ENCODE data around the gene OVAAL. TPM values are rescaled to one million over a fixed set of nuclear protein-coding genes. Genes with fewer than 3 reads are reported as not detected.

The OVAAL gene
- total RNA-seq, 1 donor from 2014 or later, result 5.3 TPM

DNA sequence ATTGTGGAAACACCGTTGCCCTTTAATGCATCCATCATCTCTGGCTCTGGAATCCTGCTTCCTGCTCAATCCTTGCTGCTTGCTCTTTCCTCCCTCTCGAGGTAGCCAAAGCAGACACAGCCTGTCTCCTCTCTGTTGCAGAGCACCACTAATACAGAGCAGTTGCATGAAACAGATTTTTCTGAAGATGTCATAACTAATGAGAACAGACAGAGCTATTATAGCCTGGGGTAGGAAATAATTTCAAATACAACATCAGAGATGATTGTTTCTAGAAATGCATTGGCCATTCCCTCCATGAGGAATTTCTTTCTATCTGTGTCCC lies 33.1 kb upstream of the OVAAL start:
- no peaks in the 10 kb centered on the region for H3K9me3 ChIP-seq (replicated peaks)
- H3K36me3 ChIP-seq, result no peaks in the 10 kb centered on the region
- H3K27me3 ChIP-seq (ENCODE audit: low read depth), result no peaks in the 10 kb centered on the region
- intact Hi-C loops (cut with micrococcal nuclease), result no loop called here
- DNase-seq, result no peak
- H3K4me1 ChIP-seq, result peaks cover 66% of the 10 kb centered on the region
- H3K4me3 ChIP-seq, result no peak overlapping the region
- H3K27ac ChIP-seq (replicated peaks), result peak overlapping the region; percentile 41
- TF ChIP-seq, protein P1, sequence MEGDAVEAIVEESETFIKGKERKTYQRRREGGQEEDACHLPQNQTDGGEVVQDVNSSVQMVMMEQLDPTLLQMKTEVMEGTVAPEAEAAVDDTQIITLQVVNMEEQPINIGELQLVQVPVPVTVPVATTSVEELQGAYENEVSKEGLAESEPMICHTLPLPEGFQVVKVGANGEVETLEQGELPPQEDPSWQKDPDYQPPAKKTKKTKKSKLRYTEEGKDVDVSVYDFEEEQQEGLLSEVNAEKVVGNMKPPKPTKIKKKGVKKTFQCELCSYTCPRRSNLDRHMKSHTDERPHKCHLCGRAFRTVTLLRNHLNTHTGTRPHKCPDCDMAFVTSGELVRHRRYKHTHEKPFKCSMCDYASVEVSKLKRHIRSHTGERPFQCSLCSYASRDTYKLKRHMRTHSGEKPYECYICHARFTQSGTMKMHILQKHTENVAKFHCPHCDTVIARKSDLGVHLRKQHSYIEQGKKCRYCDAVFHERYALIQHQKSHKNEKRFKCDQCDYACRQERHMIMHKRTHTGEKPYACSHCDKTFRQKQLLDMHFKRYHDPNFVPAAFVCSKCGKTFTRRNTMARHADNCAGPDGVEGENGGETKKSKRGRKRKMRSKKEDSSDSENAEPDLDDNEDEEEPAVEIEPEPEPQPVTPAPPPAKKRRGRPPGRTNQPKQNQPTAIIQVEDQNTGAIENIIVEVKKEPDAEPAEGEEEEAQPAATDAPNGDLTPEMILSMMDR (IDR thresholded peaks at IDR 0.05; ENCODE audit: borderline replicate concordance), result no peak

DNA sequence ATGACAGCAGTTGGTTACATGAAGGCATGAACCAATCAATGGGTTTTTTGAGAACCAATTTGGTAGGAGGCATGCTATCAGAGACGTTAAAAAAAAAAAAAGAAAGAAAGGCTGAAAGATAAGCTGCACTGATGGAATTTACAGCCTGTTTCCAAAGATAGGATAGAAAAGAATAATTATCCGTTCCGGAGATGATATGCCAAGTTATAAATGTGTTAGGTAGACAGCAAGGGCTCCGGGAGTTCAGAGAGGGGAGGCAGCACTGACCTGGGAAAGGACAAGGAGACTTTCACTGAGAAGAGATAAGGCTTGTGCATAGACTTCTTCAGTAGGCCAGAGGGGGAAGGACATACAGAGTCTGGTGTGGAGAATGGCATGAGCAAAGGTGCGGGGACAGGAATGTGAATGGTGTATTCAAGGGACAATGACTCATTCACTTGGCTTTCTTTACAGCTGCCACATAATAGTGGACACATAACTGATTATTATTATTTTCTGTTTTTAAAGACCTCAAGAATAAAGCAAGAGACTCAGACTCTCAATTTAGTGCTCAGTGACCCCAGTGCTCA lies 31.6 kb upstream of the OVAAL start:
- no peaks in the 10 kb centered on the region for H3K27me3 ChIP-seq (ENCODE audit: low read depth)
- intact Hi-C loops (cut with micrococcal nuclease), result no loop called here
- H3K36me3 ChIP-seq, result no peaks in the 10 kb centered on the region
- no peak for DNase-seq
- peaks cover 56% of the 10 kb centered on the region for H3K4me1 ChIP-seq
- TF ChIP-seq, protein P1 (IDR thresholded peaks at IDR 0.05; ENCODE audit: borderline replicate concordance), result no peak
- no peak overlapping the region for H3K27ac ChIP-seq (replicated peaks)
- H3K4me3 ChIP-seq, result no peak overlapping the region
- no peaks in the 10 kb centered on the region for H3K9me3 ChIP-seq (replicated peaks)

DNA sequence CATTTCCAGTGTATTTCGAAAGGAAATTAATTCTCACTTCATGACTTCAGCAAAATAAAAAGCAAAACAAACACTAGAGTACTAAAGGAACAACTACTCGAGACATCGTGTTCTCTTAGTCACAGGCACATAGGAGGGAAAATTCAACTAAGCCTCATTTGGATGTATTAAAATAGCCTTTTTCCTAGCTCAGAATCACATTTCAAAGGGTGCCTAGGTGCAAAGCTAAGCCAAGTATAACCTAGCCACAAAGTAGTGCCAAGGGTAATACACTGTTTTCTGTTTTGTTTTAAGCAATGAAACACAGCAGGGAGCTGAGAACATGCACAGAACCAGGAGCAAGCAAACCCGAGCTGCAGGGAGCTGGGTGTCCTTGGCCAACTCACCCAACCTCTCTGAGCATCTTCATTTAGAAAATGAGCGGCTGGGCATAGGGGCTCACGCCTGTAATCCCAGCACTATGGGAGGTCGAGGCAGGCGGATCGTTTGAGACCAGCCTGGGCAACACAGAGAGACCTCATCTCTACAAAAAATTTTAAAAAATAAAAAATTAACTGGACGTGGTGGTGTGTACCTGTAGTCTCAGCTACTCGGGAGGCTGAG lies 29.8 kb upstream of the OVAAL start:
- no peaks in the 10 kb centered on the region for H3K9me3 ChIP-seq (replicated peaks)
- intact Hi-C loops (cut with micrococcal nuclease), result no loop called here
- peaks cover 61% of the 10 kb centered on the region for H3K4me1 ChIP-seq
- TF ChIP-seq, protein P1 (IDR thresholded peaks at IDR 0.05; ENCODE audit: borderline replicate concordance), result no peak
- H3K27me3 ChIP-seq (ENCODE audit: low read depth), result no peaks in the 10 kb centered on the region
- H3K36me3 ChIP-seq, result no peaks in the 10 kb centered on the region
- DNase-seq, result no peak
- no peak overlapping the region for H3K27ac ChIP-seq (replicated peaks)
- no peak overlapping the region for H3K4me3 ChIP-seq

DNA sequence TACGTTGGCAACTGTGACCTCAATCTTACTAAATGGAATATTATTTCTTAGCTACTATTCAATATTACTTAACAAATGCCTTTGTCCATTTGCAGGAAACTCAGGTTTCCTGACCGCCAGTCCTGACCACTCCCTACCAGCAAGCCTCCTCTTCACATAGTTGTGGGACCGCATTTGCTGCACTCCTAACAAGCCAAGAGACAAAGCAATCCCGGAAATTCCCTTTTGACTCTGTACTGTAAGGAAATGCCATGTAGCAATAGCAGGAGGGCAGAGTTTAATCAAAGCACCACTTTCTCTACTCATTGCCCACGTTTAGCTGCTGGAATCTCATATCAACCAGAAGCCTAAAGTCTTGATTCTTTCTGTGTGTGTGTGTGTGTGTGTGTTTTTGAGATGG lies 28.3 kb upstream of the OVAAL start:
- Histone ChIP-seq H3K4me3 (no peak overlapping the region), H3K36me3 (no peaks in the 10 kb centered on the region), H3K27me3 (ENCODE audit: low read depth) (no peaks in the 10 kb centered on the region), H3K27ac (replicated peaks) (peak overlapping the region; percentile 81), H3K4me1 (peaks cover 57% of the 10 kb centered on the region), H3K9me3 (replicated peaks) (no peaks in the 10 kb centered on the region)
- TF ChIP-seq, protein P1 (IDR thresholded peaks at IDR 0.05; ENCODE audit: borderline replicate concordance), result no peak
- DNase-seq, result no peak
- intact Hi-C loops (cut with micrococcal nuclease), result loop anchor here (5.0 kb wide), 1 partner anchor 332 kb away; no protein-coding TSS in a partner anchor

DNA sequence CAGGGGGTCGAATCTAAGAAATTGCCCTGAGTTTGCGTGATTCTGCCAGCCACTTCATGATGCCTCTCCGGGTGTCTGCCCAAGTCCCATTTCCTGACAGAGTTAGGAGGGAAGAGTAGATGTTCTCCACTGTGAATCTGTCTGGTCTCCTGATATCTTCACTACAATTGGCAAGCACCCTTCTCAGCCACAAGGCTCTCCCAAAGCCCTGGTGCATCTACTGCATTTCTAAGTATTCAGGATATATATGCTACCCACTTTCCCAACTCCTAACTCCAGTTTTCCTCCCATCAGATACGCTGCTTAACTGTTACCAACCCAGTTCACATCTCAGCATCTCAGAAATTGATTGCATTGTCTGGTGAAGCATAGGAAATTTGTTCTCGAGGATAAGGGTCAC lies 25.9 kb upstream of the OVAAL start:
- Histone ChIP-seq H3K4me3 (no peak overlapping the region), H3K27me3 (ENCODE audit: low read depth) (no peaks in the 10 kb centered on the region), H3K4me1 (peaks cover 35% of the 10 kb centered on the region), H3K9me3 (replicated peaks) (no peaks in the 10 kb centered on the region), H3K36me3 (no peaks in the 10 kb centered on the region), H3K27ac (replicated peaks) (peak overlapping the region; percentile 13)
- intact Hi-C loops (cut with micrococcal nuclease), result loop anchor here (5.0 kb wide), 1 partner anchor 329 kb away; no protein-coding TSS in a partner anchor
- TF ChIP-seq, protein P1 (IDR thresholded peaks at IDR 0.05; ENCODE audit: borderline replicate concordance), result no peak
- DNase-seq, result no peak

Measured in left ventricle myocardium inferior (tissue), 1 donor.